Fibroblast of villous mesenchyme (primary cell): ENCODE results near the gene SLC25A46. TPM values are rescaled to one million over a fixed set of nuclear protein-coding genes. Genes with fewer than 3 reads are reported as not detected.
"Not testable (repeated sequence)": the region's sequence is repeated elsewhere in the genome, so short reads cannot be mapped to it uniquely, and the experiment has no call there.

Experiments used
- DNase-seq: peaks from one replicate; pipeline ENCODE4 v3.0.0-alpha.2; 2010; ENCODE audit warnings: low read depth
- H3K4me3 ChIP-seq: 2 replicates; pipeline ENCODE4 v1.5.1; 2011; ENCODE audit warnings: low read depth, mild to moderate bottlenecking, low read length
- total RNA-seq: library from RNA; depleted of rRNA; stranded (reverse); fragments of >200 nt; gene quantifications from 2 replicates; pipeline ENCODE4 v1.2.3, GENCODE V29; 2012
- TF ChIP-seq, protein P1 (sequence below): IDR thresholded peaks from 2 replicates; pipeline ENCODE4 v1.5.1; 2012; ENCODE audit warnings: low read depth, mild to moderate bottlenecking, low read length; ENCODE audit not compliant: insufficient read depth

The SLC25A46 gene
- total RNA-seq, 1 donor, result 106 TPM

DNA sequence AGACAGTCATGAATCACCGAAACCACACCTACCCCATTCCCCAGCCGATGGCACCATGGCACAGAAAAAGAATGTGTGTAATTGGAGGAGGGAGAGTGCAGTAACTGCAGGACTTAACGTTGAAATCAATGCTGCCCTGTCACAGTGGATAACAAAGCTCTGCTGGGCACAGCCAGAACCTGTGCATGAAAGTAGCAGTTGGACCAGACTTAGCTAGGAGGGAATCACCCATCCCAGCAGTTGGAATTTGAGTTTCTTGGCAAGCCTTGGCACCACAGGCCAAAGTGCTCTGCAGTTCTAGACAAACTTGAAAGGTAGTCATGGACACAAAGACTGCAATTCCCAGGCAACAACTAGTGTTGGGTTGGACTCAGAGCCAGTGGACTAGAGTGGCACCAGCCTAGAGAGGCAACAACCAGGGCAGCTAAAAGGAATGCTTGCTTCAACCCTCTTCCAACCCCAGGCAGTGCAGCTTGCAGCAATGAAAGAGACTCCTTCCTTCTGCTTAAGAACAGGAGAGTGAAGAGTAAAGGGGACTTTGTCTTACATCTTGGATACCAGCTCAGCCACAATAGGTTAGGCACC is 31.5 kb upstream of the SLC25A46 start:
- no peak for DNase-seq
- TF ChIP-seq, protein P1, sequence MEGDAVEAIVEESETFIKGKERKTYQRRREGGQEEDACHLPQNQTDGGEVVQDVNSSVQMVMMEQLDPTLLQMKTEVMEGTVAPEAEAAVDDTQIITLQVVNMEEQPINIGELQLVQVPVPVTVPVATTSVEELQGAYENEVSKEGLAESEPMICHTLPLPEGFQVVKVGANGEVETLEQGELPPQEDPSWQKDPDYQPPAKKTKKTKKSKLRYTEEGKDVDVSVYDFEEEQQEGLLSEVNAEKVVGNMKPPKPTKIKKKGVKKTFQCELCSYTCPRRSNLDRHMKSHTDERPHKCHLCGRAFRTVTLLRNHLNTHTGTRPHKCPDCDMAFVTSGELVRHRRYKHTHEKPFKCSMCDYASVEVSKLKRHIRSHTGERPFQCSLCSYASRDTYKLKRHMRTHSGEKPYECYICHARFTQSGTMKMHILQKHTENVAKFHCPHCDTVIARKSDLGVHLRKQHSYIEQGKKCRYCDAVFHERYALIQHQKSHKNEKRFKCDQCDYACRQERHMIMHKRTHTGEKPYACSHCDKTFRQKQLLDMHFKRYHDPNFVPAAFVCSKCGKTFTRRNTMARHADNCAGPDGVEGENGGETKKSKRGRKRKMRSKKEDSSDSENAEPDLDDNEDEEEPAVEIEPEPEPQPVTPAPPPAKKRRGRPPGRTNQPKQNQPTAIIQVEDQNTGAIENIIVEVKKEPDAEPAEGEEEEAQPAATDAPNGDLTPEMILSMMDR, result no peak
- H3K4me3 ChIP-seq, result no peak overlapping the region

GRCh38 chr5:110716247-110717245 is 22.3 kb upstream of the SLC25A46 start:
- no peak for DNase-seq
- H3K4me3 ChIP-seq, result no peak overlapping the region
- TF ChIP-seq, protein P1, result peak; percentile 10

GRCh38 chr5:110718311-110718710 is 20.5 kb upstream of the SLC25A46 start:
- TF ChIP-seq, protein P1, result no peak
- DNase-seq, result peak; percentile 11

GRCh38 chr5:110726249-110727024 is 12.4 kb upstream of the SLC25A46 start, which contains the start of gene TMEM232:
TMEM232 (minus strand) TSS chr5:110726671; CDS start chr5:110667352, 59,319 bp downstream.
- TF ChIP-seq, protein P1, result no peak
- H3K4me3 ChIP-seq, result peak within 1 kb of the TSS; percentile 64
- peak; percentile 83 for DNase-seq

More at GRCh38 chr5:110718311-110718710, 20.5 kb upstream of the SLC25A46 start:
- H3K4me3 ChIP-seq, result no peak overlapping the region

- no peak for DNase-seq
- TF ChIP-seq, protein P1, result peak; percentile 28
- peak overlapping the region; percentile 64 for H3K4me3 ChIP-seq
These were observed 11.8 kb upstream of the SLC25A46 start for GRCh38 chr5:110727025-110727314.

- DNase-seq, H3K4me3 ChIP-seq: not testable (repeated sequence)
These were observed 7.3 kb upstream of the SLC25A46 start for GRCh38 chr5:110731499-110731898.

DNA sequence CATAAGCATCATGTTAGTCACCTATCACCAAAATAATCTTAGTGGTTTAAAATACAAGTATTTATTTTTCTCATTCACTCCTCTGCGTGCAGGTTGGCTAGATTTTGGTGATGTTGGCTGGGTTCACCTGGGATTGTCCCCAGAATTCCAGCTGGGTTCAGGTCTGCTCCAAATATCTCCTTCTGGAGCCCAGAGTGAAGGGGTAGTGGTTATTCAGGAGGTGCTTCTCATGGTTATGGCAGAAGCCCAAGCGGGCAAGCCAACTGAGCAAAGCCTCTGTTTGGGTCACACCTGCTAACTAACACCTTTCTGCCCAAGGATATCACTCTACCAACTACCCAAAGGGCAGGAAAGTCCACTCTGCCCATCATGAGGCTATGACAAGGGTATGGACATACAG is 4.7 kb upstream of the SLC25A46 start:
- TF ChIP-seq, protein P1, result no peak
- H3K4me3 ChIP-seq, result no peak overlapping the region
- DNase-seq, result no peak
